Loucy (cell line): ENCODE data around the gene CHCHD4.

ENCODE experiments used
- H2AFZ ChIP-seq: fragments of 200-600 bp; sonication (generic); 2 replicates; pipeline ENCODE4 v1.6.0; 2016; ENCODE audit warnings: antibody characterized with exemption, mild to moderate bottlenecking, low read length, moderate library complexity
- H3F3A ChIP-seq: fragments of 200-600 bp; 2 replicates; pipeline ENCODE4 v1.6.0; 2016; ENCODE audit warnings: antibody characterized with exemption, low read depth, mild to moderate bottlenecking
- H3K27me3 ChIP-seq: fragments of 200-600 bp; sonication (generic); 2 replicates; pipeline ENCODE4 v1.6.1; 2014; ENCODE audit warnings: low read length, mild to moderate bottlenecking; ENCODE audit not compliant: insufficient read depth, poor library complexity, severe bottlenecking
- H3K36me3 ChIP-seq: fragments of 200-600 bp; sonication (generic); 2 replicates; pipeline ENCODE4 v1.6.1; 2016; ENCODE audit warnings: low read length; ENCODE audit not compliant: insufficient read depth
- H3K4me1 ChIP-seq: fragments of 200-600 bp; sonication (generic); 2 replicates; pipeline ENCODE4 v1.5.1; 2014; ENCODE audit warnings: low read length, mild to moderate bottlenecking; ENCODE audit not compliant: insufficient read depth, poor library complexity, severe bottlenecking
- H3K4me2 ChIP-seq: fragments of 200-600 bp; sonication (generic); 2 replicates; pipeline ENCODE4 v1.6.0; 2014; ENCODE audit warnings: antibody characterized with exemption, low read length, low read depth, mild to moderate bottlenecking; ENCODE audit not compliant: poor library complexity, severe bottlenecking
- H3K4me3 ChIP-seq: fragments of 200-600 bp; sonication (generic); 2 replicates; pipeline ENCODE4 v1.5.1; 2014; ENCODE audit warnings: low read length, mild to moderate bottlenecking, mixed read lengths; ENCODE audit not compliant: poor library complexity, severe bottlenecking
- H3K79me2 ChIP-seq: fragments of 200-600 bp; sonication (generic); 2 replicates; pipeline ENCODE4 v1.6.1; 2014; ENCODE audit warnings: low read length; ENCODE audit not compliant: insufficient read depth
- H3K9ac ChIP-seq: fragments of 200-600 bp; sonication (generic); 2 replicates; pipeline ENCODE4 v1.6.0; 2014; ENCODE audit warnings: mild to moderate bottlenecking, low read depth, low read length, moderate library complexity; ENCODE audit not compliant: poor library complexity, severe bottlenecking
- H3K9me2 ChIP-seq: fragments of 200-600 bp; sonication (generic); replicated peaks from 2 replicates; pipeline ENCODE4 v1.6.1; 2016; ENCODE audit warnings: low read depth, low read length, mixed read lengths
- H3K9me3 ChIP-seq: fragments of 200-600 bp; sonication (generic); 2 replicates; pipeline ENCODE4 v1.6.1; 2014; ENCODE audit warnings: mild to moderate bottlenecking, antibody characterized with exemption, low read length, low read depth; ENCODE audit not compliant: insufficient read depth
- H4K20me1 ChIP-seq: fragments of 200-600 bp; sonication (generic); 2 replicates; pipeline ENCODE4 v1.6.0; 2014; ENCODE audit warnings: antibody characterized with exemption, low read length, mild to moderate bottlenecking; ENCODE audit not compliant: insufficient read depth, poor library complexity, severe bottlenecking
- EZH2phosphoT487 ChIP-seq: fragments of 200-600 bp; IDR thresholded peaks from 2 replicates; pipeline ENCODE4 v1.6.1; 2018; ENCODE audit warnings: antibody characterized with exemption, mild to moderate bottlenecking, moderate library complexity, borderline replicate concordance
- TF ChIP-seq, protein P1 (sequence below): fragments of 200-600 bp; sonication (generic); conservative IDR thresholded peaks from 2 replicates; pipeline ENCODE4 v1.5.1; 2014; ENCODE audit warnings: mild to moderate bottlenecking, antibody characterized with exemption, low read length

CHCHD4 gene

GRCh38 chr3:14125193-14126016 is 735 bp upstream of the CHCHD4 start:
- TF ChIP-seq, protein P1, sequence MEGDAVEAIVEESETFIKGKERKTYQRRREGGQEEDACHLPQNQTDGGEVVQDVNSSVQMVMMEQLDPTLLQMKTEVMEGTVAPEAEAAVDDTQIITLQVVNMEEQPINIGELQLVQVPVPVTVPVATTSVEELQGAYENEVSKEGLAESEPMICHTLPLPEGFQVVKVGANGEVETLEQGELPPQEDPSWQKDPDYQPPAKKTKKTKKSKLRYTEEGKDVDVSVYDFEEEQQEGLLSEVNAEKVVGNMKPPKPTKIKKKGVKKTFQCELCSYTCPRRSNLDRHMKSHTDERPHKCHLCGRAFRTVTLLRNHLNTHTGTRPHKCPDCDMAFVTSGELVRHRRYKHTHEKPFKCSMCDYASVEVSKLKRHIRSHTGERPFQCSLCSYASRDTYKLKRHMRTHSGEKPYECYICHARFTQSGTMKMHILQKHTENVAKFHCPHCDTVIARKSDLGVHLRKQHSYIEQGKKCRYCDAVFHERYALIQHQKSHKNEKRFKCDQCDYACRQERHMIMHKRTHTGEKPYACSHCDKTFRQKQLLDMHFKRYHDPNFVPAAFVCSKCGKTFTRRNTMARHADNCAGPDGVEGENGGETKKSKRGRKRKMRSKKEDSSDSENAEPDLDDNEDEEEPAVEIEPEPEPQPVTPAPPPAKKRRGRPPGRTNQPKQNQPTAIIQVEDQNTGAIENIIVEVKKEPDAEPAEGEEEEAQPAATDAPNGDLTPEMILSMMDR = no peak
- TF ChIP-seq EZH2phosphoT487 = no peak
- Histone ChIP-seq H3K9ac (peak overlapping the region; percentile 88), H3K36me3 (peaks cover under 1% of the 10 kb centered on the region; the same call in 1 of the 2 replicates), H3K9me3 (no peaks in the 10 kb centered on the region), H3K4me3 (peak overlapping the region; percentile 87), H3F3A (no peaks in the 10 kb centered on the region), H3K27me3 (no peaks in the 10 kb centered on the region), H3K4me2 (peak overlapping the region; percentile 89), H3K4me1 (peaks cover 61% of the 10 kb centered on the region), H3K79me2 (peaks cover 65% of the 10 kb centered on the region), H2AFZ (peak overlapping the region; percentile 92), H3K9me2 (no peaks in the 10 kb centered on the region), H4K20me1 (peaks cover 33% of the 10 kb centered on the region)

- no peaks in the 10 kb centered on the region for H3K9me2 ChIP-seq
- H3K27me3 ChIP-seq = no peaks in the 10 kb centered on the region
- H3K79me2 ChIP-seq = peaks cover 65% of the 10 kb centered on the region
- H3K9ac ChIP-seq = peak overlapping the region; percentile 88
- peak overlapping the region; percentile 90 for H3K4me2 ChIP-seq
- H3K9me3 ChIP-seq = no peaks in the 10 kb centered on the region
- H3K4me3 ChIP-seq = peak overlapping the region; percentile 87
- H3K36me3 ChIP-seq = no peaks in the 10 kb centered on the region
- H4K20me1 ChIP-seq = peaks cover 33% of the 10 kb centered on the region
- peak overlapping the region; percentile 92 for H2AFZ ChIP-seq
- H3K4me1 ChIP-seq = peaks cover 72% of the 10 kb centered on the region
- TF ChIP-seq, protein P1 = no peak
- TF ChIP-seq EZH2phosphoT487 = no peak
- 0 out of 2 replicates have a peak, but pooled peaks cover 4% of the 10 kb centered on the region for H3F3A ChIP-seq
Observed at GRCh38 chr3:14124223-14124614, 451 bp downstream of the CHCHD4 start.

DNA sequence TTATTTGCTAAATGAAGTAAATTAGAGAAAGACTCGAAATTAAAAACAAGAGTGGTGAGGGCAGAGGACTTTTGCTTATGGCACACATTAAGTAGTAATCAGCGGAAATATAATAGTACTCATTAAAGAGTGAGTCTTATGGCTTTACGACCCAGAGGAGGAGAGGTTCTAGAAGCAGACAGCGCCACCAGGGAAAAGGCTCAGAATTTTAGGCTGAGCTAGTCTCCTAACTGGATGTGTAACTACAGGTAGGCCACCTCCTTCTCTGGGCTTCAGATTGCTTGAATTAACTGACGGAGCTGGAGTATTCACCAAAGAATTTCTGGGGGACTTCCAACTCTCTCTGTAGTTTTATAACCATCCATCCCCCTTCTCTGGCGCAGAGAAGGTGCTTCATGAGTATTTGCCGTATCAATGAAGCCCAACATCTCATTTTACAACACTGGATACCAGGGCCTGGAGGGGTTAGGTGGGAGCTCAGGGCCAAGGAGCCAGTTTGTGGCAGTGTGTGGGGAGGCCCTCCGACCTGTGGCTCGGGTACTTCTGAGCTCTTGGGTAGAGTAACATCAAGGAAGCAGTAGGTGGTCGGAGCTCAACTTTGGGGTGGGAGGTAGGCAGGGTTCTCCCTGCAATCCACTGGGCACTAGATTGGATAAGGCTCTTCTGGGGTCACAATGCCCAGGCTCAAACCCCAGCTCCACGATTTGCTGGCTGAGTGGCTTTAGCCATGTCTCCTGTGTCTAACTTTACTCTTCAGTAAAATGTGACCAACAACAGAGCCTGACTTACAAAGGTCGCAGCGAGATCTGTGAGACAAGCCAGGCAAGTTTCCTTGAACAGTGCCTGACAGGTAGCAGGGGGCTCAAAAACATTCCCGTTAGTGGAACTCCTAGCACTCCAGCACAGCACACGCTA is 1.1 kb downstream of the CHCHD4 start:
- 0 out of 2 replicates have a peak, but pooled peaks cover 4% of the 10 kb centered on the region for H3F3A ChIP-seq
- H3K4me3 ChIP-seq = peak overlapping the region; percentile 87
- TF ChIP-seq, protein P1 = no peak
- no peak for TF ChIP-seq EZH2phosphoT487
- H3K9me3 ChIP-seq = no peaks in the 10 kb centered on the region
- H2AFZ ChIP-seq = peak overlapping the region; percentile 92
- H3K36me3 ChIP-seq = no peaks in the 10 kb centered on the region
- H3K79me2 ChIP-seq = peaks cover 60% of the 10 kb centered on the region
- peak overlapping the region; percentile 90 for H3K4me2 ChIP-seq
- no peaks in the 10 kb centered on the region for H3K9me2 ChIP-seq
- H3K4me1 ChIP-seq = peaks cover 79% of the 10 kb centered on the region
- peaks cover 29% of the 10 kb centered on the region for H4K20me1 ChIP-seq
- peak overlapping the region; percentile 88 for H3K9ac ChIP-seq
- no peaks in the 10 kb centered on the region for H3K27me3 ChIP-seq
